Left ventricle myocardium inferior (tissue), 1 donor: ENCODE data around the gene IFIT2. TPM values are rescaled to one million over a fixed set of nuclear protein-coding genes. Genes with fewer than 3 reads are reported as not detected.

Experiments used
- DNase-seq: peaks from one replicate; pipeline ENCODE4 v3.0.0-alpha.2; 2020
- H3K27ac ChIP-seq: fragments of 200-600 bp; replicated peaks from 2 replicates; pipeline ENCODE4 v1.8.0; 2021
- H3K27me3 ChIP-seq: fragments of 200-600 bp; 2 replicates; pipeline ENCODE4 v1.8.0; 2021; ENCODE audit warnings: low read depth
- H3K36me3 ChIP-seq: fragments of 200-600 bp; 2 replicates; pipeline ENCODE4 v1.8.0; 2021
- H3K4me1 ChIP-seq: fragments of 200-600 bp; 2 replicates; pipeline ENCODE4 v1.8.0; 2021
- H3K4me3 ChIP-seq: fragments of 200-600 bp; 2 replicates; pipeline ENCODE4 v1.8.0; 2021; ENCODE audit warnings: mild to moderate bottlenecking, moderate library complexity
- H3K9me3 ChIP-seq: fragments of 200-600 bp; replicated peaks from 2 replicates; pipeline ENCODE4 v1.8.0; 2021
- intact Hi-C: fragments of 100-400 bp; cut with micrococcal nuclease; formaldehyde crosslinking; loops from one replicate; pipeline ENCODE4 v1.11.0; 2022
- total RNA-seq: library from RNA; stranded (reverse); fragmentation: NEBNext Ultra II Directional; extraction: Animal tissue kit (Norgen Biotek cat#: 25700); gene quantifications from one replicate; pipeline ENCODE4 v1.2.1, GENCODE V29; 2021
- TF ChIP-seq, protein P1 (sequence below): fragments of 200-600 bp; IDR thresholded peaks from 2 replicates; pipeline ENCODE4 v1.8.0; 2021; ENCODE audit warnings: antibody characterized with exemption, mild to moderate bottlenecking, borderline replicate concordance
- donor health status: DM: no; HTN: yes; CAD: no; lungs with severe emphysema.

Gene IFIT2
- total RNA-seq, 1 donor from 2014 or later: 4.5 TPM

DNA sequence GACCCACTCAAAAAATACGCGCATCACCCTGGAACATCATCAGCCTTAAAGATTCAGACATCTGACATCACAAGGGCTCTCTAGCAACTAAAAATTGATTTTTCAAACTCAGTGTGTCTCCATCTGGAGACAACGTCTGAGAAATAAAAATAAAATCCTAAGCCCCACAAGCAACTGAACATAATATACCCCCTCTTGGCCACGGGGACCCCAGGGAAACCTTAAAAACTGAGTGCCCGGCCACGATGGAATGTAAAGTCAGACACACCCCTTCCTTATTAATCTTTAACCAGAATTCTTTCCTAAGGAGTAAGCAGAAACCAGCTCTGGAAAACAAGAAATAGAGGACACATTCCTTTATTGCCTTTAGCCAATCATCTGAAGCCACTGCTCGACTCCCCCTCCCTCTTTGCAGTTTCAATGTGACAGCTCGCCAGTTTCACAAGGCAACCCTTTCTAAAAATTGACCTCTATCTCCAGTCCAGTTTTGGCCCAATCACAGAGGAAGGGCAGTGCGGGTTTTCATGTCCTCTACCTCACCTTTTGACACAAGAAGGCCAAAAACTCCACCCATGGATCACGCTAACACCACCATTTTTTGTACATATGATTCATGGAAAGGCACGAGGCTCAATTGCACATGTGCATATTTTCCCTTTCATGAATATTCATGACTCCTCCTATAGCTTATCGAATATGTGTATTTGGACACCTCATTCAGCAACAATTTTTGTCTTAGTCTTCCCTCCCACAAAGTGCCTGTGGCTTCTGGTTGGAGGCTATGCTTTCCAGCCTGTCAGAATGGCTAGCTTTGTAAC lies 50.1 kb downstream of the IFIT2 start:
- Histone ChIP-seq H3K27me3 (no peaks in the 10 kb centered on the region), H3K9me3 (no peaks in the 10 kb centered on the region), H3K4me1 (peaks cover 58% of the 10 kb centered on the region), H3K36me3 (no peaks in the 10 kb centered on the region), H3K4me3 (peak overlapping the region; percentile 9), H3K27ac (peak overlapping the region; percentile 84)
- TF ChIP-seq, protein P1, sequence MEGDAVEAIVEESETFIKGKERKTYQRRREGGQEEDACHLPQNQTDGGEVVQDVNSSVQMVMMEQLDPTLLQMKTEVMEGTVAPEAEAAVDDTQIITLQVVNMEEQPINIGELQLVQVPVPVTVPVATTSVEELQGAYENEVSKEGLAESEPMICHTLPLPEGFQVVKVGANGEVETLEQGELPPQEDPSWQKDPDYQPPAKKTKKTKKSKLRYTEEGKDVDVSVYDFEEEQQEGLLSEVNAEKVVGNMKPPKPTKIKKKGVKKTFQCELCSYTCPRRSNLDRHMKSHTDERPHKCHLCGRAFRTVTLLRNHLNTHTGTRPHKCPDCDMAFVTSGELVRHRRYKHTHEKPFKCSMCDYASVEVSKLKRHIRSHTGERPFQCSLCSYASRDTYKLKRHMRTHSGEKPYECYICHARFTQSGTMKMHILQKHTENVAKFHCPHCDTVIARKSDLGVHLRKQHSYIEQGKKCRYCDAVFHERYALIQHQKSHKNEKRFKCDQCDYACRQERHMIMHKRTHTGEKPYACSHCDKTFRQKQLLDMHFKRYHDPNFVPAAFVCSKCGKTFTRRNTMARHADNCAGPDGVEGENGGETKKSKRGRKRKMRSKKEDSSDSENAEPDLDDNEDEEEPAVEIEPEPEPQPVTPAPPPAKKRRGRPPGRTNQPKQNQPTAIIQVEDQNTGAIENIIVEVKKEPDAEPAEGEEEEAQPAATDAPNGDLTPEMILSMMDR: no peak
- no peak for DNase-seq
- intact Hi-C loops: no loop called here

DNA sequence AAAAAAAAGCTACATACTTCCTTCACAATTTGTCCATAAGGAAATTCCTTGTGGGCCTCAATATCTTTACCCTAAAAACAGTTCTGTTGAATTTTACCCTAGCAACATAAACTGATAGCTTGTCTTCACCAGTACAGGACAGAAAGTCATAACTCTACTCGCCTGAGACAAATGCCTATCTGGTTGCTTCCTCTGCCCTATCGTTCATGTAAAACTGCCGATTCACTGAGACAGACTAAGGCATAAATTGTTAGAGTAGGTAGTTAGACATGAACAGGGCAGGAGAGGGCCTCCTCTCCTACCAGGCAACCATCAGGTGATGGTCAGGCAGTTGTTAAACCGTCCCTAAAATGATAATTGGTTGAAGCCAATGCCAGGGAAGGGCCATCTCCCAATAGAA lies 51.0 kb downstream of the IFIT2 start:
- intact Hi-C loops: no loop called here
- TF ChIP-seq, protein P1: no peak
- DNase-seq: no peak
- no peaks in the 10 kb centered on the region for H3K27me3 ChIP-seq
- H3K36me3 ChIP-seq: no peaks in the 10 kb centered on the region
- no peak overlapping the region for H3K4me3 ChIP-seq
- H3K9me3 ChIP-seq: no peaks in the 10 kb centered on the region
- peaks cover 50% of the 10 kb centered on the region for H3K4me1 ChIP-seq
- peak overlapping the region; percentile 84 for H3K27ac ChIP-seq

DNA sequence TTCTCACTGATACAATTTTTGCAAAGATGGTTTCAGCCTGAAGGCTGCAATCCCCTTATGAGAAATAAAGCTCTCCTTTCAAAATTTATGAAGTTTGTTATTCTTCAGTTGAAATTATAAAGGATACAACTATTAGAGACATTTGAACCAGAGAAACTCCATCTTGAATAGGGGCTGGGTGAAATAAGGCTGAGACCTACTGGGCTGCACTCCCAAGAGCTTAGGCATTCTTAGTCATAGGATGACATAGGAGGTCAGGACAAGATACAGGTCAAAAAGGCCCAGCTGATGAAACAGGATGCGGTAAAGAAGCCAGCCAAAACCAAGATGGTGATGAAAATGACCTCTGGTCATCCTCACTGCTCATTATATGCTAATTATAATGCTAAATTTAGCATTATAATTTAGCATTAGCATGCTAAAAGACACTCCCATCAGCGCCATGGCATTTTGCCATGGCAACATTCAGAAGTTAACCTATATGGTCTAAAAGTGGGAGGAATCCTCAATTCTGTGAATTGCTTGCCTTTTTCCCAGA lies 53.6 kb downstream of the IFIT2 start:
- Histone ChIP-seq H3K4me1 (peaks cover 24% of the 10 kb centered on the region), H3K27me3 (no peaks in the 10 kb centered on the region), H3K4me3 (no peak overlapping the region), H3K9me3 (no peaks in the 10 kb centered on the region), H3K27ac (no peak overlapping the region), H3K36me3 (no peaks in the 10 kb centered on the region)
- intact Hi-C loops: no loop called here
- no peak for DNase-seq
- TF ChIP-seq, protein P1: no peak

DNA sequence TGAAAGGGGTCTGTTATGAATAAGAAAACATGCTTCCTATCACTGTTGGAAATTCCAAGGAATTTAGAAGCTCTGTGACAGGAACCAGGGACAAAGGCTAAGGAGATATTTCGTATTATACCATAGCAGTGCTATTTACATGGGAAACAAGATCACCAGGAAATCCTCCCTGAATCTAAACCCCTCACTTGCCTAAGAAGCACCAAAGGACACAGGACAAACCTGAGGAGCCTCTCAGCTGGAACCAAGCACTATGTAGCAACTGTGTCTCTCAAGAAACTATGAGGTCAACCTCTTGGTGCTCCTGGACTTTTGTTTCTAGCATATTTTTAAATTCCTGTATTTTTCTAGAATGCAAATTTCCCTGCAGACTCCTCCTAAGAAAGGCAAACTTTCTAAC lies 55.2 kb downstream of the IFIT2 start:
- no peak for DNase-seq
- Histone ChIP-seq H3K27me3 (no peaks in the 10 kb centered on the region), H3K9me3 (no peaks in the 10 kb centered on the region), H3K36me3 (no peaks in the 10 kb centered on the region), H3K27ac (no peak overlapping the region), H3K4me3 (no peak overlapping the region), H3K4me1 (peaks cover 9% of the 10 kb centered on the region)
- TF ChIP-seq, protein P1: no peak
- intact Hi-C loops: no loop called here

DNA sequence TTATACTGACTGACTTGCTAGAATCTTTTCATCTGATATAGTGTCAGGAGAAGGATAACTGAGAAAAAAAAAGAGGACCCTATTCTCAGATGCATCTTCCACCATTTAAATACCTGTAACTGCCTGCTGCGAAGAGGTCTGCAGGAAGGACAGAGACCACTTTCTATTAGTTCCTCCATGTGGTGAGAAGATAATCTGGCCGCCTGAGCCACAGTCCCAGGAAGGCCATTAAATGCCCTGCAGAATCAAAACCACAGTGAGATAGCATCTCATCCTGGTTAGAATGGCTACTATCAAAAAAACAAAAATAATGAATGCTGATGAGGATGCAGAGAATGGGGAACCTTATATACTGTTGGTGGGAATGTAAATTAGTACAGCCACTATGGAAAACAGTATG lies 56.1 kb downstream of the IFIT2 start:
- no peaks in the 10 kb centered on the region for H3K36me3 ChIP-seq
- H3K9me3 ChIP-seq: no peaks in the 10 kb centered on the region
- TF ChIP-seq, protein P1: no peak
- DNase-seq: no peak
- H3K4me3 ChIP-seq: no peak overlapping the region
- peaks cover 9% of the 10 kb centered on the region for H3K4me1 ChIP-seq
- H3K27ac ChIP-seq: no peak overlapping the region
- intact Hi-C loops: no loop called here
- H3K27me3 ChIP-seq: no peaks in the 10 kb centered on the region

Other genes starting within 250 kb of the IFIT2 start
- gene CH25H, start 94.7 kb upstream of the IFIT2 start, total RNA-seq: 0.30 TPM
- gene LIPA, start 50.3 kb upstream of the IFIT2 start, total RNA-seq: 12.8 TPM
- gene IFIT3, start 26.0 kb downstream of the IFIT2 start, total RNA-seq: 6.9 TPM
- gene IFIT1B, start 76.0 kb downstream of the IFIT2 start, total RNA-seq: not detected
- gene IFIT1, start 90.6 kb downstream of the IFIT2 start, total RNA-seq: 31.0 TPM
- 7.4 TPM for gene IFIT5, start 112.5 kb downstream of the IFIT2 start, total RNA-seq
- 2.0 TPM for gene SLC16A12, start 233.5 kb downstream of the IFIT2 start, total RNA-seq